Activated CD4-positive, alpha-beta T cell treated with anti-CD3 and anti-CD28 coated beads for 36 hours (primary cell): Measurements from ENCODE around the gene ATF7. TPM values are rescaled to one million over a fixed set of nuclear protein-coding genes. Genes with fewer than 3 reads are reported as not detected.

ENCODE experiments used
- ATAC-seq: fragments of 200-7000 bp; cut with Tn5 transposase; one replicate; pipeline ENCODE4 v1.10.0; 2021; ENCODE audit warnings: mild to moderate bottlenecking, moderate library complexity
- CTCF ChIA-PET: fragments of 350-600 bp; sonication (Branson Sonifier 250); formaldehyde crosslinking; loops from one replicate; lab custom pipeline; 2021; ENCODE audit warnings: antibody characterized with exemption; lab: Charles Lee
- POLR2A ChIA-PET: fragments of 350-600 bp; sonication (Branson Sonifier 250); formaldehyde crosslinking; loops from one replicate; lab custom pipeline; 2021; ENCODE audit warnings: antibody characterized with exemption, inconsistent platforms; lab: Charles Lee
- DNase-seq: peaks from one replicate; pipeline ENCODE4 v3.0.0-alpha.2; 2020
- H3K27ac Mint-ChIP-seq: one replicate; pipeline ENCODE4 v1.8.0; 2021; ENCODE audit warnings: mixed read lengths
- H3K27me3 Mint-ChIP-seq: one replicate; pipeline ENCODE4 v1.8.0; 2021; ENCODE audit warnings: mixed read lengths
- H3K36me3 Mint-ChIP-seq: one replicate; pipeline ENCODE4 v1.8.0; 2021; ENCODE audit warnings: low read depth, mixed read lengths
- H3K4me1 Mint-ChIP-seq: one replicate; pipeline ENCODE4 v1.8.0; 2021; ENCODE audit warnings: mixed read lengths
- H3K4me3 Mint-ChIP-seq: one replicate; pipeline ENCODE4 v1.8.0; 2021; ENCODE audit warnings: mild to moderate bottlenecking, moderate library complexity, mixed read lengths
- H3K9me3 Mint-ChIP-seq: one replicate; pipeline ENCODE4 v1.8.0; 2021; ENCODE audit warnings: low read depth, mixed read lengths
- intact Hi-C, 2 experiments: fragments of 100-400 bp; cut with DNase I in 1 of 2; cut with micrococcal nuclease in 1 of 2; formaldehyde crosslinking; loops; one replicate each; pipeline versions ENCODE4 v1.14.2 to v1.15.1; 2022 to 2024; cut with DNase I, micrococcal nuclease
- total RNA-seq, 2 experiments: library from RNA; stranded (reverse); gene quantifications; one replicate each; pipeline ENCODE4 v1.2.3, GENCODE V29; 2021

The ATF7 gene
- total RNA-seq, 2 experiments from 2014 or later: 23.0 to 28.1 TPM

GRCh38 chr12:53532524-53533445, 93.4 kb downstream of the ATF7 start:
- CTCF ChIA-PET: interaction anchor here (0.7 to 2.2 kb wide), 7 partner anchors 10 to 211 kb away, joined by 3 to 9 read pairs (median 4); partner anchors contain the start of gene ATP5MC2
- Mint-ChIP-seq H3K36me3 (peaks cover 21% of the 10 kb centered on the region), H3K4me1 (no peaks in the 10 kb centered on the region), H3K27me3 (no peaks in the 10 kb centered on the region), H3K9me3 (no peaks in the 10 kb centered on the region), H3K4me3 (no peak overlapping the region), H3K27ac (no peak overlapping the region)
- no peak for ATAC-seq
- no peak for DNase-seq
- intact Hi-C loops: no loop called here
- POLR2A ChIA-PET: no interaction called here

DNA sequence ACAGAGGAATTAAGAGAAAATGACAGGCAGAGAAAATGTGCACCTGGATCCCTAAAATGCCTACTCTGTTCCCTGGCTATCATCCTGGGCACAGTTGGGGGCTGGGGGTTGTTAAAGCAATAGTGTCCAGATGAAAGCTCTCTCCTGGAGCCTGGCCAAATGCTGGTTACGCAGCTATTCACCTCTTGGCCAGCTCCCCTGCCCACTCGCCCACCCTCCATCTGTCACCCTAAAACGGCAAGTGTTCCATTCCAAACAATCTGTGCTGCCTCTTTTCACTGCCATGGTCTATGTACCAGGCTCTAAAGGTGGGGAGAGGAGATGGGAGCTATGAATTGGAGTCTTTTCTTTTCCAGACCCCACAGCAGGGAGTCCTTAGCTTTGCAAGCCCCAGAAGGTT, 94.2 kb downstream of the ATF7 start:
- no peaks in the 10 kb centered on the region for H3K4me1 Mint-ChIP-seq
- no peak overlapping the region for H3K27ac Mint-ChIP-seq
- H3K9me3 Mint-ChIP-seq: no peaks in the 10 kb centered on the region
- no peak overlapping the region for H3K4me3 Mint-ChIP-seq
- peaks cover 19% of the 10 kb centered on the region for H3K36me3 Mint-ChIP-seq
- ATAC-seq (no peak), DNase-seq (no peak)
- ChIA-PET CTCF (interaction anchor here (0.5 to 2.2 kb wide), 6 partner anchors 11 to 268 kb away, joined by 3 to 9 read pairs (median 4); partner anchors contain the start of gene ATP5MC2), POLR2A (no interaction called here)
- H3K27me3 Mint-ChIP-seq: no peaks in the 10 kb centered on the region
- intact Hi-C loops: no loop called here

GRCh38 chr12:53530920-53531319, 95.3 kb downstream of the ATF7 start:
- peaks cover 22% of the 10 kb centered on the region for H3K36me3 Mint-ChIP-seq
- ATAC-seq (no peak), DNase-seq (no peak)
- no peaks in the 10 kb centered on the region for H3K9me3 Mint-ChIP-seq
- H3K27me3 Mint-ChIP-seq: no peaks in the 10 kb centered on the region
- H3K4me1 Mint-ChIP-seq: no peaks in the 10 kb centered on the region
- H3K4me3 Mint-ChIP-seq: no peak overlapping the region
- no peak overlapping the region for H3K27ac Mint-ChIP-seq
- POLR2A ChIA-PET: no interaction called here
- intact Hi-C loops: no loop called here
- CTCF ChIA-PET: interaction anchor here (2.2 kb wide), 1 partner anchor 12 kb away, joined by 9 read pairs; no protein-coding TSS in a partner anchor

GRCh38 chr12:53530061-53530460, 96.1 kb downstream of the ATF7 start:
- intact Hi-C loops: no loop called here
- Mint-ChIP-seq H3K4me1 (no peaks in the 10 kb centered on the region), H3K27me3 (no peaks in the 10 kb centered on the region), H3K4me3 (no peak overlapping the region), H3K9me3 (no peaks in the 10 kb centered on the region), H3K36me3 (peaks cover 21% of the 10 kb centered on the region), H3K27ac (no peak overlapping the region)
- CTCF ChIA-PET: interaction anchor here (1.0 kb wide), 1 partner anchor 214 kb away, joined by 4 read pairs; no protein-coding TSS in a partner anchor
- ATAC-seq: no peak
- POLR2A ChIA-PET: no interaction called here
- no peak for DNase-seq

DNA sequence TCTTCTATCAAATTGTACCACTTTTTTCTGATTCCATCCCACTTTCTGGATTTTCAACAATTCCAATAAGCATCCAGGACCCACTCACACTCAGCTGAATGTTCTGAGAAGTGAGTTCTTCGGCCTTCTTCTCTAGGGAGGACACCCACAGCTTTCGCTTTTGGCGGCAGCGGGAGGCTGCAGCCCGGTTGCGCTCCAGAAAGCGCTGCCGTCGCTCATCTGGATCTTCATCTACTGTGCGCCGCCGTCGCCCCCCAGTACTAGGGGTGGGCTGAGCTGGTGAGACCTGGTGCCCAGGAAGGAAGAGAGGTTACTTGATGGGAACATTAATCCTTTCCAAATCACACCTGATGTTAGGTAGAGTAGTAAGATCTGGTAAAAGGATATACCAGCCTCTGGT, 101.7 kb downstream of the ATF7 start:
- intact Hi-C loops: no loop called here
- DNase-seq: no peak
- Mint-ChIP-seq H3K36me3 (peaks cover 32% of the 10 kb centered on the region), H3K9me3 (no peaks in the 10 kb centered on the region), H3K27ac (no peak overlapping the region), H3K27me3 (no peaks in the 10 kb centered on the region), H3K4me3 (no peak overlapping the region), H3K4me1 (no peaks in the 10 kb centered on the region)
- ChIA-PET CTCF (interaction anchor here (0.6 to 2.2 kb wide), 4 partner anchors 16 to 78 kb away, joined by 3 to 7 read pairs (median 4); no protein-coding TSS in a partner anchor), POLR2A (no interaction called here)
- no peak for ATAC-seq

DNA sequence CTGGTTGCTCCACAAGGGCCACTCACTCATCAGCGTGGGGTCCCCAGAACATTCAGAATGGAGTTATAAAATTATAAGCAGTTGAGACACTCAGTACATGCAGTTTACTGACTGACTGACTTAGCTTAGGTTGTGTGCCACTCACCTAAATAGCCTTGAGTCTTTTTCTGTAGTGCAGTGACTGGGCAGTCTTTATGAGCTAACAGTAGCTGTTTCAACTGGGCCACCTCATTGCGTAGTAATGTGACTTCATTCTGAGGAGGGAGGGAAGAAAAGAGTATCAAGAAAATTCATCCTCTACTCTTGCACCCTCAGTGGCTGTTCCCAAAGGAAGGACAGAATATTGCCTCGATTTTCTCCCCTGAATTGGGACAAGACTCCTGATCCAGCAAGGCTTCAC, 103.1 kb downstream of the ATF7 start:
- peaks cover 30% of the 10 kb centered on the region for H3K36me3 Mint-ChIP-seq
- no peaks in the 10 kb centered on the region for H3K4me1 Mint-ChIP-seq
- no peak overlapping the region for H3K27ac Mint-ChIP-seq
- no peaks in the 10 kb centered on the region for H3K27me3 Mint-ChIP-seq
- ATAC-seq (no peak), DNase-seq (no peak)
- no peak overlapping the region for H3K4me3 Mint-ChIP-seq
- no peaks in the 10 kb centered on the region for H3K9me3 Mint-ChIP-seq
- CTCF ChIA-PET: interaction anchor here (0.6 to 5.6 kb wide), 3 partner anchors 13 to 220 kb away, joined by 3 to 29 read pairs (median 7); no protein-coding TSS in a partner anchor
- intact Hi-C loops: no loop called here
- POLR2A ChIA-PET: no interaction called here

DNA sequence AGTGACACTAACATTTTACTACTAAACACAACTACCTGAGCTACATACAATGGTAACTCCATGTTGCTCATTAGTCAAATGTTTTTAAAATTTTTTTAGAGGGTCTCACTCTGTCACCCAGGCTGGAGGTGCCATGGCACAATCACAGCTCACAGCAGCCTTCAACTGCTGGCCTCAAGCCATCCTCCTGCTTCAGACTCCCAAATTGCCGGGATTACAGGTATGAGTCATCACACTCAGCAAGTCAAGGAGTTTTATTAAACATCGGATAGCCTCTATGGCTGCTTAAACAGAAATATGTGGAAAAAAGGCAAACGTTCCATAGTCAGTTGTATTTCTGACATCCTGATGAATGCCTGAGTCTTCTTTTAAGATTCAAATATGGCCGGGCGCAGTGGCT, 107.8 kb downstream of the ATF7 start:
- Mint-ChIP-seq H3K4me1 (no peaks in the 10 kb centered on the region), H3K4me3 (no peak overlapping the region), H3K36me3 (peaks cover 24% of the 10 kb centered on the region), H3K9me3 (no peaks in the 10 kb centered on the region), H3K27me3 (no peaks in the 10 kb centered on the region), H3K27ac (no peak overlapping the region)
- ATAC-seq: no peak
- intact Hi-C loops: no loop called here
- CTCF ChIA-PET: interaction anchor here (0.6 to 5.6 kb wide), 5 partner anchors 9 to 359 kb away, joined by 3 to 29 read pairs (median 3); no protein-coding TSS in a partner anchor
- DNase-seq: no peak
- POLR2A ChIA-PET: no interaction called here

DNA sequence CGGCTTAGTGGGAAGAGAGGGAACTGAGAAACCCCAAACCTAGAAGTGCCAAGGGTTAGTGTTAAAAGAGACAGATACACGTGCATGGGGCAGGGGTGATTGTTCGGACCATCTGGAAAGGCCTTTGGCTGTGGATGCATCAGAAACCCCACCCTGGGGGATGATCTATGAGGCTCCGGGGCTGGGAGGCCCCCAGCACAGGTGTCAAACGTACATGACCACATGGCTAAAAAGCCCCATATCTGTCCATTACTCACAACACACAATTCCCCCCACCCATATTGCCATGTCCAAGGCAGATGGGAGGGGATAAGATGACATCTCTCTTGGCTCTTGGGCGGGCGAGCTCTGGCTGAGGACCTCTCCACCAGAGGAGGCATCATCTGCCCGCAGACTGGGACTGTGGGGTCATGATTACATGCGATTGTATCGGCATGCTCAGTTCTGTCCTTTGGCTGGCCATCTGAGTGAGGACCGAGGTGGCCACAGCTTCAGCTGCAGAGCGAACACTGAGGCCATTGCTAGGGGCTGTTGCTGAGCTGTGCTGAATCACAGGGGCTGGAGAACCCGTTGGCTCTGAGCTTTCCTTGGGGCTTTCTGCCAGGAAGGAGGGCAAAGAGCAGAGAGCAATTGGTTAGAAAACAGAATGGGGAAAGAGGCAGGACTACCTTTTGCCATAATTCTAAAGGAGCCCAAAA, 109.3 kb downstream of the ATF7 start:
- DNase-seq (no peak), ATAC-seq (no peak)
- Mint-ChIP-seq H3K9me3 (no peaks in the 10 kb centered on the region), H3K4me1 (no peaks in the 10 kb centered on the region), H3K27ac (no peak overlapping the region), H3K36me3 (peaks cover 21% of the 10 kb centered on the region), H3K4me3 (no peak overlapping the region), H3K27me3 (no peaks in the 10 kb centered on the region)
- POLR2A ChIA-PET: no interaction called here
- CTCF ChIA-PET: interaction anchor here (0.6 to 2.3 kb wide), 6 partner anchors 8 to 229 kb away, joined by 3 to 6 read pairs (median 4); no protein-coding TSS in a partner anchor
- intact Hi-C loops: no loop called here

DNA sequence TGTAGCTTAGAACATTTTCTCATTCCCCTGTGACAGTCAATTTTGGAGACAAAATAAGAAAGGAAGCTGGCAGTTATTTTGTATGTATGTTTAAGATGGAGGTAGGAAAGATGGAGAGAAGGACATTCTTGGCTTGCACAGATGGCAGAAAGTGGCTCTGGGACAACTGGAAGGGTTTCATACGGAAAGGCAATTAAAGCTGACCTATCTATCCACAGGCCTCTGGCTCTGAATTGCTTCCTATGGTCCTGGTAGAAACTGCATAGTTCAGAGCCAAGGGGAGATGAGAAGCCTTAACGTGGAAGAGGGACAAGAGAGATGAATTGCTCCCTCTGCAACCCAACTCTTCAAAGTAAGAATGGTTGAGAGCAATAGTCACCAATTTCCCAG, 110.9 kb downstream of the ATF7 start:
- Mint-ChIP-seq H3K4me3 (no peak overlapping the region), H3K27ac (no peak overlapping the region), H3K9me3 (no peaks in the 10 kb centered on the region), H3K36me3 (peaks cover 9% of the 10 kb centered on the region), H3K4me1 (no peaks in the 10 kb centered on the region), H3K27me3 (no peaks in the 10 kb centered on the region)
- POLR2A ChIA-PET: interaction anchor here (0.6 kb wide), 1 partner anchor 60 kb away, joined by 3 read pairs; no protein-coding TSS in a partner anchor
- no peak for DNase-seq
- intact Hi-C loops: no loop called here
- no peak for ATAC-seq
- CTCF ChIA-PET: interaction anchor here (0.6 to 2.3 kb wide), 5 partner anchors 10 to 193 kb away, joined by 3 to 6 read pairs (median 5); partner anchors contain the start of genes AAAS and TARBP2

GRCh38 chr12:53514628-53515290, 111.4 kb downstream of the ATF7 start:
- Mint-ChIP-seq H3K4me3 (no peak overlapping the region), H3K36me3 (peaks cover 6% of the 10 kb centered on the region), H3K9me3 (no peaks in the 10 kb centered on the region), H3K4me1 (no peaks in the 10 kb centered on the region), H3K27ac (no peak overlapping the region), H3K27me3 (no peaks in the 10 kb centered on the region)
- DNase-seq: no peak
- ChIA-PET CTCF (interaction anchor here (0.6 to 2.3 kb wide), 5 partner anchors 10 to 193 kb away, joined by 3 to 6 read pairs (median 5); partner anchors contain the start of genes AAAS and TARBP2), POLR2A (interaction anchor here (0.6 kb wide), 1 partner anchor 60 kb away, joined by 3 read pairs; no protein-coding TSS in a partner anchor)
- intact Hi-C loops: no loop called here
- ATAC-seq: no peak
